H9 (cell line): ENCODE data around the gene CD164. TPM values are rescaled to one million over a fixed set of nuclear protein-coding genes. Genes with fewer than 3 reads are reported as not detected.

Experiments
- DNase-seq: peaks from one replicate; pipeline ENCODE4 v3.0.0-alpha.2; 2017
- H2AFZ ChIP-seq: one replicate; pipeline ENCODE4 v1.6.1; 2013; ENCODE audit warnings: mild to moderate bottlenecking, low read length, control low read depth, moderate library complexity
- H2AK5ac ChIP-seq: 2 replicates; pipeline ENCODE4 v1.6.1; 2013; ENCODE audit warnings: low read length, control low read depth, mixed read lengths; ENCODE audit not compliant: insufficient read length
- H2BK120ac ChIP-seq: one replicate; pipeline ENCODE4 v1.6.1; 2013; ENCODE audit warnings: low read depth, mild to moderate bottlenecking, low read length, control low read depth, inconsistent platforms; ENCODE audit not compliant: poor library complexity, severe bottlenecking
- H2BK12ac ChIP-seq: 2 replicates; pipeline ENCODE4 v1.6.1; 2013; ENCODE audit warnings: low read length, control low read depth, mixed read lengths, low read depth; ENCODE audit not compliant: insufficient read length
- H2BK15ac ChIP-seq: 2 replicates; pipeline ENCODE4 v1.6.1; 2013; ENCODE audit warnings: low read depth, low read length, control low read depth
- H2BK20ac ChIP-seq: one replicate; pipeline ENCODE4 v1.6.1; 2013; ENCODE audit warnings: low read depth, mild to moderate bottlenecking, low read length, control low read depth, inconsistent platforms; ENCODE audit not compliant: poor library complexity, severe bottlenecking
- H2BK5ac ChIP-seq: 2 replicates; pipeline ENCODE4 v1.6.1; 2013; ENCODE audit warnings: low read length, control low read depth, mixed read lengths; ENCODE audit not compliant: insufficient read length
- H3K14ac ChIP-seq: 2 replicates; pipeline ENCODE4 v1.6.1; 2013; ENCODE audit warnings: low read length, control low read depth; ENCODE audit not compliant: insufficient read depth
- H3K18ac ChIP-seq: 2 replicates; pipeline ENCODE4 v1.6.1; 2013; ENCODE audit warnings: low read depth, mild to moderate bottlenecking, mixed read lengths, low read length, control low read depth; ENCODE audit not compliant: insufficient read length
- H3K23ac ChIP-seq: 2 replicates; pipeline ENCODE4 v1.6.1; 2013; ENCODE audit warnings: low read length, control low read depth, mixed read lengths, low read depth; ENCODE audit not compliant: insufficient read length
- H3K23me2 ChIP-seq: 2 replicates; pipeline ENCODE4 v1.6.1; 2013; ENCODE audit warnings: low read depth, mild to moderate bottlenecking, mixed read lengths, low read length, control low read depth; ENCODE audit not compliant: insufficient read length, poor library complexity, severe bottlenecking
- H3K27ac ChIP-seq: 2 replicates; pipeline ENCODE4 v1.5.1; 2013; ENCODE audit warnings: low read length, control low read depth, mixed read lengths, low read depth; ENCODE audit not compliant: insufficient read length
- H3K27me3 ChIP-seq: 2 replicates; pipeline ENCODE4 v1.6.1; 2013; ENCODE audit warnings: low read length, control low read depth, inconsistent platforms; ENCODE audit not compliant: insufficient read depth
- H3K4ac ChIP-seq: 2 replicates; pipeline ENCODE4 v1.6.1; 2013; ENCODE audit warnings: low read depth, mild to moderate bottlenecking, control low read depth, inconsistent platforms, low read length, moderate library complexity
- H3K4me1 ChIP-seq: 2 replicates; pipeline ENCODE4 v1.6.1; 2013; ENCODE audit warnings: low read length, control low read depth, inconsistent platforms; ENCODE audit not compliant: insufficient read depth
- H3K4me2 ChIP-seq: 2 replicates; pipeline ENCODE4 v1.6.1; 2013; ENCODE audit warnings: low read length, control low read depth, mixed read lengths; ENCODE audit not compliant: insufficient read length, insufficient read depth
- H3K56ac ChIP-seq: 2 replicates; pipeline ENCODE4 v1.6.1; 2013; ENCODE audit warnings: low read depth, mild to moderate bottlenecking, mixed read lengths, low read length, control low read depth; ENCODE audit not compliant: insufficient read length
- H3K79me1 ChIP-seq: 2 replicates; pipeline ENCODE4 v1.6.1; 2013; ENCODE audit warnings: low read depth, mild to moderate bottlenecking, moderate library complexity, low read length, control low read depth, inconsistent platforms; ENCODE audit not compliant: insufficient read depth, poor library complexity, severe bottlenecking
- H3K79me2 ChIP-seq: 2 replicates; pipeline ENCODE4 v1.6.1; 2013; ENCODE audit warnings: low read length, control low read depth, inconsistent platforms; ENCODE audit not compliant: insufficient read depth
- H3K9ac ChIP-seq: 2 replicates; pipeline ENCODE4 v1.6.1; 2013; ENCODE audit warnings: low read length, control low read depth, mixed read lengths; ENCODE audit not compliant: insufficient read length; ENCODE audit errors: extremely low read depth
- H3K9me3 ChIP-seq: one replicate; pipeline ENCODE4 v1.6.1; 2013; ENCODE audit warnings: low read depth, low read length, inconsistent platforms; ENCODE audit not compliant: control insufficient read depth
- H3T11ph ChIP-seq: one replicate; pipeline ENCODE4 v1.6.1; 2013; ENCODE audit warnings: mild to moderate bottlenecking, low read length, control low read depth, inconsistent platforms
- H4K20me1 ChIP-seq: one replicate; pipeline ENCODE4 v1.6.1; 2013; ENCODE audit not compliant: control insufficient read depth, insufficient read length, insufficient read depth
- H4K5ac ChIP-seq: 2 replicates; pipeline ENCODE4 v1.6.1; 2013; ENCODE audit warnings: low read depth, mild to moderate bottlenecking, mixed read lengths, low read length, control low read depth; ENCODE audit not compliant: insufficient read length
- H4K8ac ChIP-seq: replicated peaks from 2 replicates; pipeline ENCODE4 v1.6.1; 2013; ENCODE audit warnings: low read length, control low read depth, mixed read lengths, low read depth; ENCODE audit not compliant: insufficient read length
- H4K91ac ChIP-seq: 2 replicates; pipeline ENCODE4 v1.6.1; 2013; ENCODE audit warnings: low read depth, mild to moderate bottlenecking, moderate library complexity, mixed read lengths, low read length, control low read depth; ENCODE audit not compliant: insufficient read length
- H3K27ac Mint-ChIP-seq, 3 experiments: 2 replicates in 2 of 3; 3 replicates in 1 of 3; pipeline ENCODE4 v1.8.0; 2020 to 2021; ENCODE audit warnings: mixed read lengths in 3 of 3, mild to moderate bottlenecking in 1 of 3, moderate library complexity in 1 of 3
- H3K27me3 Mint-ChIP-seq: 2 replicates; pipeline ENCODE4 v1.8.0; 2021; ENCODE audit warnings: low read depth, mild to moderate bottlenecking, moderate library complexity, mixed read lengths
- H3K36me3 Mint-ChIP-seq, 3 experiments: 2 replicates in 2 of 3; 3 replicates in 1 of 3; pipeline ENCODE4 v1.8.0; 2020 to 2021; ENCODE audit warnings: low read depth in 3 of 3, mixed read lengths in 3 of 3; ENCODE audit not compliant: insufficient read depth in 1 of 3
- H3K4me1 Mint-ChIP-seq, 2 experiments: 2 replicates each; pipeline ENCODE4 v1.8.0; 2020; ENCODE audit warnings: mixed read lengths in 2 of 2
- H3K4me3 Mint-ChIP-seq, 2 experiments: 2 replicates in 1 of 2; 3 replicates in 1 of 2; pipeline ENCODE4 v1.8.0; 2020 to 2021; ENCODE audit warnings: mild to moderate bottlenecking in 2 of 2, mixed read lengths in 2 of 2, moderate library complexity in 1 of 2
- H3K9me3 Mint-ChIP-seq, 2 experiments: 2 replicates in 1 of 2; 3 replicates in 1 of 2; pipeline ENCODE4 v1.8.0; 2020; ENCODE audit warnings: mild to moderate bottlenecking in 2 of 2, mixed read lengths in 2 of 2, moderate library complexity in 1 of 2
- WGBS: extraction: QIAGEN DNeasy Blood & Tissue Kit; methylation state at CpG from one replicate; pipeline ENCODE4 v1.1.7; 2013; ENCODE audit warnings: missing lambda C conversion rate, low lambda C conversion rate, mixed read lengths; ENCODE audit not compliant: insufficient read length; ENCODE audit errors: extremely low coverage; 5-methylcytosine and 5-hydroxymethylcytosine counted together
- total RNA-seq: library from RNA; stranded (reverse); gene quantifications from 2 replicates; pipeline ENCODE4 v1.2.1, GENCODE V29; 2021
- TF ChIP-seq, protein P1 (sequence below): fragments of 200-600 bp; sonication (generic); conservative IDR thresholded peaks from 3 replicates; pipeline ENCODE4 v1.8.0; 2021; ENCODE audit warnings: antibody characterized with exemption, mild to moderate bottlenecking

The CD164 gene
- total RNA-seq, 1 experiment from 2014 or later: 130 TPM

- H3K4me1 Mint-ChIP-seq: peaks cover 5 to 6% of the 10 kb centered on the region in 2 experiments
- H3K27me3 Mint-ChIP-seq: no peaks in the 10 kb centered on the region
- H3K9me3 Mint-ChIP-seq: no peaks in the 10 kb centered on the region
- no peak overlapping the region for H3K56ac ChIP-seq
- H3K27me3 ChIP-seq: no peaks in the 10 kb centered on the region
- peaks cover 47 to 84% (median 73%) of the 10 kb centered on the region in 3 experiments for H3K36me3 Mint-ChIP-seq
- H3K27ac ChIP-seq: no peak overlapping the region
- H4K20me1 ChIP-seq: no peaks in the 10 kb centered on the region
- H2BK20ac ChIP-seq: no peak overlapping the region
- H2BK120ac ChIP-seq: no peak overlapping the region
- no peak overlapping the region for H3K14ac ChIP-seq
- no peak overlapping the region for H3K4me2 ChIP-seq
- H3K23ac ChIP-seq: no peak overlapping the region
- H3K4me3 Mint-ChIP-seq: no peak overlapping the region
- no peak overlapping the region for H3T11ph ChIP-seq
- H3K4me1 ChIP-seq: no peaks in the 10 kb centered on the region
- H3K79me2 ChIP-seq: peaks cover 6% of the 10 kb centered on the region
- H3K23me2 ChIP-seq: no peaks in the 10 kb centered on the region
- no peaks in the 10 kb centered on the region for H3K79me1 ChIP-seq
- no peak overlapping the region for H2AFZ ChIP-seq
- H3K27ac Mint-ChIP-seq: no peak overlapping the region; a peak in 2 of 7 replicates
- H2BK12ac ChIP-seq: no peak overlapping the region
- no peak overlapping the region for H2BK5ac ChIP-seq
- no peak overlapping the region for H3K9ac ChIP-seq
- no peak overlapping the region for H3K4ac ChIP-seq
- TF ChIP-seq, protein P1, sequence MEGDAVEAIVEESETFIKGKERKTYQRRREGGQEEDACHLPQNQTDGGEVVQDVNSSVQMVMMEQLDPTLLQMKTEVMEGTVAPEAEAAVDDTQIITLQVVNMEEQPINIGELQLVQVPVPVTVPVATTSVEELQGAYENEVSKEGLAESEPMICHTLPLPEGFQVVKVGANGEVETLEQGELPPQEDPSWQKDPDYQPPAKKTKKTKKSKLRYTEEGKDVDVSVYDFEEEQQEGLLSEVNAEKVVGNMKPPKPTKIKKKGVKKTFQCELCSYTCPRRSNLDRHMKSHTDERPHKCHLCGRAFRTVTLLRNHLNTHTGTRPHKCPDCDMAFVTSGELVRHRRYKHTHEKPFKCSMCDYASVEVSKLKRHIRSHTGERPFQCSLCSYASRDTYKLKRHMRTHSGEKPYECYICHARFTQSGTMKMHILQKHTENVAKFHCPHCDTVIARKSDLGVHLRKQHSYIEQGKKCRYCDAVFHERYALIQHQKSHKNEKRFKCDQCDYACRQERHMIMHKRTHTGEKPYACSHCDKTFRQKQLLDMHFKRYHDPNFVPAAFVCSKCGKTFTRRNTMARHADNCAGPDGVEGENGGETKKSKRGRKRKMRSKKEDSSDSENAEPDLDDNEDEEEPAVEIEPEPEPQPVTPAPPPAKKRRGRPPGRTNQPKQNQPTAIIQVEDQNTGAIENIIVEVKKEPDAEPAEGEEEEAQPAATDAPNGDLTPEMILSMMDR: no peak
- no CpG with 5 or more reads among the region's 4 CpGs for WGBS
- H2BK15ac ChIP-seq: no peak overlapping the region
- no peak overlapping the region for H4K5ac ChIP-seq
- H4K91ac ChIP-seq: no peak overlapping the region
- DNase-seq: no peak
- no peak overlapping the region for H4K8ac ChIP-seq
- no peak overlapping the region for H3K18ac ChIP-seq
- H3K9me3 ChIP-seq: no peaks in the 10 kb centered on the region
- H2AK5ac ChIP-seq: no peak overlapping the region
Observed at GRCh38 chr6:109374326-109374892, 7.9 kb downstream of the CD164 start.
